ENCODE measurements around the gene PRDM16. TPM values are rescaled to one million over a fixed set of nuclear protein-coding genes. Genes with fewer than 3 reads are reported as not detected.
A peak's percentile ranks its signal among the peaks of the same experiment; 100 is the strongest.

Gene PRDM16
- total RNA-seq, 4 donors from 2014 or later: 5.9 to 41.7 (median 11.2) TPM

DNA sequence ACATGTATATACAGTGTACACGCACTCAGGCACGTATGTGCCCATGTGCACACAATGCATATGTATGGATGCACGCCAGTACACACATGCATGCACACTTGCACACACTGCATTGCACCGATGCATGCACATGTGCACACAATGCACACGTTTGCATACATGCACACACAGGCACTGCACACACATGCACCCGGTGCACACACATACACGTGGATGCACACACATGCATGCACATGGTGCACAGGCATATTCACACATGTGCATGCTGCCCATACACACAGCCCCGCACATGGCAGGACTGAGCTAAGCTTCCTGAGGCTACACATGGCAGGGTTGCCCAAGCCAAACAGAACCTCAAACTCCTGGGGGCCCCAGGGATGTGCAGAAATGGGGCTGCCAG, 405.0 kb downstream of the PRDM16 start:
- 76 to 95% methylated on average over 8 of the region's 8 CpGs for WGBS, 2 donors
- DNase-seq (ENCODE audit: low spot score in 2 of 2): no peak
- Histone ChIP-seq H3K27me3 (no peaks in the 10 kb centered on the region), H3K9me3 (no peaks in the 10 kb centered on the region), H3K27ac (peak overlapping the region in 2 of 4 donors; percentile 69 to 92), H3K4me1 (peaks cover 0 to 52% (median 29%) of the 10 kb centered on the region in 4 donors), H3K4me3 (no peak overlapping the region), H3K36me3 (peaks cover 0 to 20% (median 0%) of the 10 kb centered on the region in 3 donors)
- TF ChIP-seq EP300 (IDR thresholded peaks at IDR 0.05) (no peak), POLR2A (IDR thresholded peaks at IDR 0.05) (no peak)
- TF ChIP-seq, protein P1, sequence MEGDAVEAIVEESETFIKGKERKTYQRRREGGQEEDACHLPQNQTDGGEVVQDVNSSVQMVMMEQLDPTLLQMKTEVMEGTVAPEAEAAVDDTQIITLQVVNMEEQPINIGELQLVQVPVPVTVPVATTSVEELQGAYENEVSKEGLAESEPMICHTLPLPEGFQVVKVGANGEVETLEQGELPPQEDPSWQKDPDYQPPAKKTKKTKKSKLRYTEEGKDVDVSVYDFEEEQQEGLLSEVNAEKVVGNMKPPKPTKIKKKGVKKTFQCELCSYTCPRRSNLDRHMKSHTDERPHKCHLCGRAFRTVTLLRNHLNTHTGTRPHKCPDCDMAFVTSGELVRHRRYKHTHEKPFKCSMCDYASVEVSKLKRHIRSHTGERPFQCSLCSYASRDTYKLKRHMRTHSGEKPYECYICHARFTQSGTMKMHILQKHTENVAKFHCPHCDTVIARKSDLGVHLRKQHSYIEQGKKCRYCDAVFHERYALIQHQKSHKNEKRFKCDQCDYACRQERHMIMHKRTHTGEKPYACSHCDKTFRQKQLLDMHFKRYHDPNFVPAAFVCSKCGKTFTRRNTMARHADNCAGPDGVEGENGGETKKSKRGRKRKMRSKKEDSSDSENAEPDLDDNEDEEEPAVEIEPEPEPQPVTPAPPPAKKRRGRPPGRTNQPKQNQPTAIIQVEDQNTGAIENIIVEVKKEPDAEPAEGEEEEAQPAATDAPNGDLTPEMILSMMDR (IDR thresholded peaks at IDR 0.05): no peak

DNA sequence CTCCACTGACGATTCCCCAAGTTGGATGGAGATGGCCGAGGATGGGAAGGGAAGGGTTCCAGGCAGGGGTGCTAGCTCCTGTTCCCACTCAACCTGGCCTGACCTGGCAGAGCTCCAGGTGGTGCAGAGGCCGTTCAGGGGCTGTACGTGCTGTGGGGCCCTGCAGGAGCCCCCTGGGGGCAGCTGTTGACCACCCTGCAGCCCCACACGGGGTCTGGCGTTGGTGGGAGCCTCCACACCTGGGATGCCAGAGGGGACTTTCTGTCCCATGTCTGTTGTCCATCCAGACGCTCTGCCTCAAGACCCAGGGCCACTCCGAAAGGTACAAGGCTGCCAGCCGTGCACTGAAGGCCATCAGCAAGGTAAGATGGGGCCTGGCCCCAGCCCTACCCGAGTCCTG, 405.4 kb downstream of the PRDM16 start:
- H3K27me3 ChIP-seq: no peaks in the 10 kb centered on the region
- 61 to 80% methylated on average over 6 to 10 of the region's 10 CpGs for WGBS, 2 donors
- peak overlapping the region in 2 of 4 donors; percentile 69 to 92 for H3K27ac ChIP-seq

DNA sequence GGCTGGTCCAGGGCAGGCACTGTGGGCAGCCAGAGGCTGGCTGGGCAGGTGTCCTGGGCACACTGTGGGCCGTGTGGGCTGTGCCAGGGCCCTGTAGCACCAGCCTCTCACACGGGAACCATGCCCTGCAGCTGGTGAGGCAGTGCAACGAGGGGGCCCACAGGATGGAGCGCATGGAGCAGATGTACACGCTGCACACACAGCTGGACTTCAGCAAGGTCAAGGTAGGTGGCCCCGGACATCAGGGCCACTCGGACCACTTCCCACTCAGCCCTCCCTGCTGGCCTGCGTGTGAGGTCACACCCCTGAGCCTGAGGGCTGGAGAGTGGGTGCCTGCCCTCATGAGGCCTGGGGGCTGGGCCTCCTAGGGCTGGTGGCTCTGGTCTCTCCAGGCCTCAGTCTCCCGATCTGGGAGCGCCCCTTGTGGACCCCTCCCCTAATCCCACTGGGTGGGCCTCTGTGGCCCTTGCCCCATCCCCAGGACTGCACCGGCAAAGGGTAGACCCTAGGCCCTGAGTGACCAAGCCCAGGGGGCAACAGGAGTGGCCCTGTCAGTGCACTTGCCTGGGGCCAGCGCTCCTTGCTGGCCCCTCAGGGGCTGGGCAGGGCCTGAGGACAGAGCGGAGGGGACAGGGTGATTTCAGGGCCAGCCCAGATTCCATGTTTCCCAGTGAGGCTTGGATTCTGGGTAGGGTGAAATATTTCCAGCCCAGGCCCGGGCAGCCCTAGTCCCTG, 407.0 kb downstream of the PRDM16 start:
- TF ChIP-seq POLR2A (IDR thresholded peaks at IDR 0.05) (no peak), EP300 (IDR thresholded peaks at IDR 0.05) (no peak)
- TF ChIP-seq, protein P1 (IDR thresholded peaks at IDR 0.05): no peak
- H3K4me1 ChIP-seq: peaks cover 0 to 34% (median 24%) of the 10 kb centered on the region in 4 donors
- no peak for DNase-seq (ENCODE audit: low spot score in 2 of 2)
- H3K4me3 ChIP-seq: no peak overlapping the region
- H3K9me3 ChIP-seq: no peaks in the 10 kb centered on the region
- no peaks in the 10 kb centered on the region for H3K27me3 ChIP-seq
- peak overlapping the region in 1 of 4 donors; percentile 48 for H3K27ac ChIP-seq
- H3K36me3 ChIP-seq: peaks cover 0 to 30% (median 0%) of the 10 kb centered on the region in 3 donors
- 74 to 83% methylated on average over 7 to 9 of the region's 14 CpGs for WGBS, 2 donors

More for the DNA sequence above, 405.4 kb downstream of the PRDM16 start:
- Histone ChIP-seq H3K9me3 (no peaks in the 10 kb centered on the region), H3K4me3 (no peak overlapping the region), H3K36me3 (peaks cover 0 to 21% (median 0%) of the 10 kb centered on the region in 3 donors), H3K4me1 (peaks cover 0 to 49% (median 29%) of the 10 kb centered on the region in 4 donors)
- DNase-seq (ENCODE audit: low spot score in 2 of 2): no peak
- TF ChIP-seq POLR2A (IDR thresholded peaks at IDR 0.05): no peak
- no peak for TF ChIP-seq EP300 (IDR thresholded peaks at IDR 0.05)
- TF ChIP-seq, protein P1 (IDR thresholded peaks at IDR 0.05): no peak

DNA sequence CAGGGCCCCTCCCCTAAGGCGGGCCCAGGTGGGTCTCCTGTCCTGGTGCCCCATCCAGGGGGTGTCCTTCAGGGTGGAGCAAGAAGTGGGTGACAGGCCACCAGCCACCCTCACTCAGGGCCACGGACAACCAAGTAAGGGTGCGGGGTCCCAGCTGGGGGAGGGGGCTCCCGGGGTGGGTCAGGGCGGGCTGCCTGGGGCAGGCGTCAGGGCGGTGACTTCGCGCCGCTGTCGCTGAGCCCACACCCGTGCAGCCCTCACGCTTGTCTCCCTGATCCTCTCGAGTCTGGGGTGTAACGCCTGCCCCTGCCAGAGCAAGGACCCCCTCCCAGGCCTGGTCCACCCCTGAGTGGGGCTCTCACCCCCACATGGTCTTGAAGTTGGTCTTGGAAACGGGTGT, 407.7 kb downstream of the PRDM16 start:
- TF ChIP-seq, protein P1 (IDR thresholded peaks at IDR 0.05): no peak
- no peak for TF ChIP-seq POLR2A (IDR thresholded peaks at IDR 0.05)
- Histone ChIP-seq H3K36me3 (peaks cover 0 to 30% (median 0%) of the 10 kb centered on the region in 3 donors), H3K27ac (peak overlapping the region in 1 of 4 donors; percentile 48), H3K4me1 (peaks cover 0 to 28% (median 17%) of the 10 kb centered on the region in 4 donors), H3K4me3 (no peak overlapping the region), H3K27me3 (no peaks in the 10 kb centered on the region), H3K9me3 (no peaks in the 10 kb centered on the region)
- 70 to 76% methylated on average over 6 to 7 of the region's 16 CpGs for WGBS, 2 donors
- no peak for DNase-seq (ENCODE audit: low spot score in 2 of 2)

DNA sequence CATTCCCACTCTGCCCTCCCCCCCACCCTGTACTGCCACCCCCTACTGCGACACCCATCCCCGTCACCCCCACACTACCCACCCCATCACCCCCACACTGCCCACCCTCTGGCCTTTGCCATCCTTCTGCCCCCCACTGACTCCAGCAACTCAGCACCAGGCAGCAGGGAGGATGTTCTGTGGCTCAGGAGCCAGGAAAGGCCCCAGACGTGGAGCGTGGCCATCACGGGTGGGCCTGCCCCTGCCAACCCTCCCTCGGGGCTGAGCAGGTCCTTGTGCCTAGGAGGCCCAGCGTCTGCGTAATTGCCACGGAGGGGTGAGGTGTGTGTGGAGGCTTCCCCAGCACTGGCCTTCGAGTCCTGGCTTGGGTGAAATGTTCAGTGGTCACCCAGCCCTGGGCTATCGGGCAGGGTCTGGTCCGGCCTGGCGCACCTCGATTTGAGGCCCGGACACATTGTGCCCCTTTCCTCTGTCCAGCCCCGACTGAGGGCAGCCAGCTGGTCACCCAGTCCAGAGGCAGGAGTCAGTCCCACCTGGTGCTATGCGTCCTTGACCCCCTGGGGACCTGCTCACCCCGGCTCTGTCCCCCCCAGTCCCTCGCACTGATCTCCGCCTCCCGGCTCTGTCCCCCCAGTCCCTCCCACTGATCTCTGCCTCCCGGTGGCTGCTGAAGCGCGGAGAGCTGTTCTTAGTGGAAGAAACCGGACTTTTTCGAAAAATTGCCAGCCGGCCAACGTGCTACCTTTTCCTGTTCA, 408.4 kb downstream of the PRDM16 start:
- Histone ChIP-seq H3K27me3 (no peaks in the 10 kb centered on the region), H3K4me3 (no peak overlapping the region)
- 71 to 74% methylated on average over 15 to 28 of the region's 28 CpGs for WGBS, 2 donors

More for the DNA sequence above, 408.4 kb downstream of the PRDM16 start:
- no peak for TF ChIP-seq EP300 (IDR thresholded peaks at IDR 0.05)
- no peak for TF ChIP-seq POLR2A (IDR thresholded peaks at IDR 0.05)
- TF ChIP-seq, protein P1 (IDR thresholded peaks at IDR 0.05): no peak
- no peak for DNase-seq (ENCODE audit: low spot score in 2 of 2)
- Histone ChIP-seq H3K4me1 (peaks cover 0 to 20% (median 11%) of the 10 kb centered on the region in 4 donors), H3K9me3 (no peaks in the 10 kb centered on the region), H3K27ac (peak overlapping the region in 1 of 4 donors; percentile 48), H3K36me3 (peaks cover 0 to 30% (median 0%) of the 10 kb centered on the region in 3 donors)
